Effector CD4-positive, alpha-beta T cell (primary cell): ENCODE data around the gene DNAJA4.

Source experiments
- DNase-seq: peaks from one replicate; pipeline ENCODE4 v3.0.0-alpha.2; 2020
- total RNA-seq: gene quantifications from one replicate; lab custom pipeline; 2026; lab: John Stamatoyannopoulos, UW

DNAJA4 gene
- total RNA-seq = 31.0 reads per million, percentile 57 among the genes with 10 or more reads in this experiment

- DNase-seq = peak; percentile 44
Measured at GRCh38 chr15:78264304-78265136, at the start of gene DNAJA4. Gene DNAJA4, plus strand, starts transcription at chr15:78264562. Its CDS starts 202 bp downstream, at chr15:78264764.

- DNase-seq = no peak
Measured at GRCh38 chr15:78216276-78217104, 47.9 kb upstream of the DNAJA4 start.

- no peak for DNase-seq
Measured at GRCh38 chr15:78220713-78221112, 43.6 kb upstream of the DNAJA4 start.

- no peak for DNase-seq
Measured at GRCh38 chr15:78222745-78223395, 41.5 kb upstream of the DNAJA4 start.

- DNase-seq = no peak
Measured at GRCh38 chr15:78223396-78224022, 40.9 kb upstream of the DNAJA4 start.

- DNase-seq = no peak
Measured at GRCh38 chr15:78224023-78224411, 40.3 kb upstream of the DNAJA4 start.

- no peak for DNase-seq
Measured at GRCh38 chr15:78225783-78226541, 38.4 kb upstream of the DNAJA4 start.

GRCh38 chr15:78228356-78228996, 35.9 kb upstream of the DNAJA4 start:
- DNase-seq = no peak

GRCh38 chr15:78229431-78230406, 34.6 kb upstream of the DNAJA4 start:
- no peak for DNase-seq

GRCh38 chr15:78232951-78233350, 31.4 kb upstream of the DNAJA4 start:
- DNase-seq = no peak

- no peak for DNase-seq
Measured at GRCh38 chr15:78233496-78233895, 30.9 kb upstream of the DNAJA4 start.

- DNase-seq = no peak
Measured at GRCh38 chr15:78234515-78235040, 29.8 kb upstream of the DNAJA4 start, which contains the start of gene ACSBG1. Gene ACSBG1, minus strand, starts transcription at chr15:78234565. Its CDS starts 64 bp downstream, at chr15:78234501.

- DNase-seq = no peak
Measured at GRCh38 chr15:78236491-78236890, 27.9 kb upstream of the DNAJA4 start.

- no peak for DNase-seq
Measured at GRCh38 chr15:78237146-78237545, 27.2 kb upstream of the DNAJA4 start.

GRCh38 chr15:78239811-78240210, 24.6 kb upstream of the DNAJA4 start:
- no peak for DNase-seq

- peak; percentile 74 for DNase-seq
Measured at GRCh38 chr15:78241017-78241416, 23.3 kb upstream of the DNAJA4 start.

GRCh38 chr15:78242128-78242527, 22.2 kb upstream of the DNAJA4 start:
- no peak for DNase-seq

- DNase-seq = no peak
Measured at GRCh38 chr15:78243058-78243457, 21.3 kb upstream of the DNAJA4 start.

- DNase-seq = no peak
Measured at GRCh38 chr15:78243491-78243941, 20.8 kb upstream of the DNAJA4 start.

GRCh38 chr15:78244101-78244500, 20.3 kb upstream of the DNAJA4 start:
- no peak for DNase-seq
